IPS-NIHi7 (cell line): ENCODE data around the gene FAM237A.

Experiments used
- DNase-seq: peaks from one replicate; pipeline ENCODE4 v3.0.0; 2012; ENCODE audit warnings: mixed read lengths; ENCODE audit errors: extremely low spot score

Gene FAM237A

DNA sequence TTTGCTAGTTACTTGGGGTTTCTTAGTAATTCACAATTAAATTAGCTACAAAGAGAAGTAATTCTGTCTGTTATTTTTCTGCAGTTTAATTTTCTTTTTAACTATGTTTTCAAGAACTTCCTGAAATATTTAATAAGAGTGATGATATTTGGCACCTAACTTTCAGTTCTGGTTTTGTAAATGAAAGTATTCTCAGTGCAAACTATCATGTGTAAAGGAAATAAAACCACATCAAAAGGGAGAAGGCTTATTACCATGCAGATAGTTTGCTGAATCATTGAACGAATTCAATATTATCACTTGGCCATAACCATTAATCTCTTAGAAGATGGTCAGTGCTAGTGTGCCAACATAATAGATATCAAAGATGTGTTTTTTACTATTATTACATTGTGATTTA lies 46.7 kb downstream of the FAM237A start:
- no peak for DNase-seq

DNA sequence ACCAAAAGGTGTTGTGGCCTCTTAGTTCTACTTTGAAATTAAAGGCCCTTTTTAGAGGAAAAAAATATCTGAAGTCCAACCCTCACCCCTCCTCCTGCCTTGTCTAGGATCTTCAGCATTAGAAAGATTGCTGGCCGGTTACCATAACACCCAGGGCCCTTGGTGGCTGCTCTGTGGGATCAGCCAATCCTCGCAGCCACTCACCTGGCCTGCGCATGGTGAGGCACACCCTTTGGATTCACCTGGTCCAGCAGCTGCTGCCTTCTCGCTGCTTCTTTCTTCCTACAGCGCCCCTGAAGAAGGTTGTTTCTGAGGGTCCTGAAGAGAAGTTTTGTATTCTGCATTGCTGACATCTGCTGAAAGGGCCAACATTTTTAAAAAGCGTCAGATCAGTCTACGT lies 50.7 kb downstream of the FAM237A start:
- DNase-seq = no peak

DNA sequence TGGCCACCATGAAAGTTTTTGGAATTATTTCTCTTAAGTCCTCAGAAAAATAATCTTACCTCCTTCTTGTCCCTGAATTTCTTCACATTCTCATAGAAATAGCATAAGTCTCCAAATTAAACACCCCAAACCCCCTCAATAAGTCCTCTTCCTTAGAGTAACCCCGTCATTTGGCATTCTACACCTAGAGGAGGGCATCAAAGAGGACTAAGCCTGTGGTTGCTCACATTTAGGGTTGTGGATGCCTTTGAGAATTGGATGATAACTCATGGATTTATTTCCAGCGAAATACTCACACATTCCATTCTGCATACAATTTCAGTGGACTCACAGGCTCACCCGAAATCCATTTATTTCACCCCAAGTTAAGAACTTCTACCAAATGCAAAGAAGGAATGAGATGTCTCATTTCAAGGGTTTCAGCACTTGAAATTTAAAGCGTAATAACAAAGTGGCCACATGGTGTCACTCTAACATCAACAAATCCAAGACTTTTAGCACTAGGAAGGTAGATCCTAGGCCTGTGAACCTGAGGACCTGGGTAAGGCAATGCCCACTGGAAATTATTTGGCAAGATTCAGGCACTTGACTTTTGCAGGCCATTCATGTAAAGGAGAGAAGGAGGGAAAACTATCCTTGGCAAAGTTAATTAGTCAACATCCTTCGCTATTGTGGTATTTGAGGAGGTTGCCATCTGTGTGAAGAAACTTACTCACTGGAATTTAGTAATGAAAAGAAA lies 51.3 kb downstream of the FAM237A start:
- peak; percentile 77 for DNase-seq

DNA sequence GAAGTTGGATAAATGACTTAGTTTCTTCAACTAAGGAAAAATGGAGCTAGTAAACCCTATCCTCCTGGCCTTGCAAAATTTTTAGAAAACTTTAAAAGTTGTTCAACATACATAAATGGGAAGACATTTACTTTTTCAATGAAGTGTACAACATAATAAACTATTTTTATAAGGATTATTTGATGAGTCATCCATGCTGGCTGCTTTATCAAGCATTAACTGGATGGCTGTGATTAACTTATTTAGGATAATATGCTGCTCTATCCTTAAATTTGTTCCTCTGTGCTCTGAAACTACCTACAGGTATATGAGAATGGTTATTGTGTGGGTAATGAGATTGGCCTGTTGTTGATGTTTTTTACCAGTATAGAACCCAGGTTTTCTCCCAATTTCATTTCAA lies 54.6 kb downstream of the FAM237A start:
- no peak for DNase-seq

DNA sequence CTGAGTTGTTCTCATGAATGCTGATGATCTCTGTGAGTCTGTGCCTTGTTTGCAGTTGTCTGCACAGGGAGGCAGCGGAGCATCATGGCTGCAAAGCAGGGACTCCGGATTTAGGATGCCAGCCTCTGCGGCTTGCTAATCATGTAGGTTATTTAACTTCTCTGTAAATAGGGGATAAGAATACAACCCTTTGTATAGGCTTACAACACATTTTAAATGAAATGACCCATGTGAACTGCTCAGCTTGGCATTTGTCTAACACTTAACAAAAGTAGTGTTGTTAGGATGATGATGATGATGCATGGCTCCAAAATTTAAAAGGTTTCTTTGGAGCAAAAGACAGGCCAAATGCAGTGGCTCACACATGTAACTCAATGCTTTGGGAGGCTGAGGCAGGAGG lies 56.5 kb downstream of the FAM237A start:
- no peak for DNase-seq
